GM23338 (cell line): ENCODE measurements around the gene ZNF226. TPM values are rescaled to one million over a fixed set of nuclear protein-coding genes. Genes with fewer than 3 reads are reported as not detected.

Source experiments
- ATAC-seq: fragments of 200-7000 bp; cut with Tn5 transposase; 3 replicates; pipeline ENCODE4 v1.9.1; 2020
- DNase-seq: peaks from one replicate; pipeline ENCODE4 v3.0.0-alpha.2; 2015; ENCODE audit warnings: low spot score
- H2AFZ ChIP-seq: fragments of 200-600 bp; sonication (generic); 2 replicates; pipeline ENCODE4 v1.8.0; 2016; ENCODE audit warnings: antibody characterized with exemption, mild to moderate bottlenecking, moderate library complexity
- H3F3A ChIP-seq: fragments of 200-600 bp; sonication (generic); replicated peaks from 2 replicates; pipeline ENCODE4 v1.8.0; 2017; ENCODE audit warnings: antibody characterized with exemption, mixed run types, low read depth
- H3K27ac ChIP-seq: fragments of 200-600 bp; sonication (generic); 2 replicates; pipeline ENCODE4 v1.6.1; 2016; ENCODE audit warnings: low read depth
- H3K27me3 ChIP-seq: fragments of 200-600 bp; sonication (generic); 2 replicates; pipeline ENCODE4 v1.8.0; 2016; ENCODE audit warnings: mild to moderate bottlenecking, mixed run types, moderate library complexity; ENCODE audit not compliant: insufficient read depth
- H3K36me3 ChIP-seq: fragments of 200-600 bp; sonication (generic); 2 replicates; pipeline ENCODE4 v1.8.0; 2016; ENCODE audit warnings: mild to moderate bottlenecking; ENCODE audit not compliant: insufficient read depth
- H3K4me1 ChIP-seq: fragments of 200-600 bp; sonication (generic); 2 replicates; pipeline ENCODE4 v1.8.0; 2016; ENCODE audit warnings: mild to moderate bottlenecking, moderate library complexity; ENCODE audit not compliant: insufficient read depth
- H3K4me2 ChIP-seq: fragments of 200-600 bp; sonication (generic); 2 replicates; pipeline ENCODE4 v1.7.1; 2017; ENCODE audit warnings: mixed run types
- H3K4me3 ChIP-seq: fragments of 200-600 bp; sonication (generic); 2 replicates; pipeline ENCODE4 v1.6.1; 2016; ENCODE audit warnings: mixed run types
- H3K79me2 ChIP-seq: fragments of 200-600 bp; sonication (generic); replicated peaks from 2 replicates; pipeline ENCODE4 v1.8.0; 2017; ENCODE audit warnings: mild to moderate bottlenecking; ENCODE audit not compliant: insufficient read depth
- H3K9me2 ChIP-seq: fragments of 200-600 bp; sonication (generic); 2 replicates; pipeline ENCODE4 v1.8.0; 2017; ENCODE audit not compliant: insufficient read depth
- H4K20me1 ChIP-seq: fragments of 200-600 bp; sonication (generic); replicated peaks from 2 replicates; pipeline ENCODE4 v1.8.0; 2017; ENCODE audit warnings: mild to moderate bottlenecking; ENCODE audit not compliant: insufficient read depth
- H3K27ac Mint-ChIP-seq: 2 replicates; pipeline ENCODE4 v1.8.0; 2020; ENCODE audit warnings: inconsistent platforms, mild to moderate bottlenecking, moderate library complexity, mixed read lengths
- H3K27me3 Mint-ChIP-seq: 3 replicates; pipeline ENCODE4 v1.8.0; 2022; ENCODE audit warnings: low read depth, mild to moderate bottlenecking, moderate library complexity, mixed read lengths, inconsistent platforms; ENCODE audit not compliant: insufficient read depth, poor library complexity
- H3K36me3 Mint-ChIP-seq: 3 replicates; pipeline ENCODE4 v1.8.0; 2021; ENCODE audit warnings: low read depth, mild to moderate bottlenecking, inconsistent platforms, moderate library complexity, mixed read lengths
- H3K4me1 Mint-ChIP-seq: 3 replicates; pipeline ENCODE4 v1.8.0; 2020; ENCODE audit warnings: mild to moderate bottlenecking, inconsistent platforms, mixed read lengths
- H3K4me3 Mint-ChIP-seq: 3 replicates; pipeline ENCODE4 v1.8.0; 2021; ENCODE audit warnings: moderate library complexity, mild to moderate bottlenecking, inconsistent platforms, mixed read lengths
- H3K9me3 Mint-ChIP-seq: 3 replicates; pipeline ENCODE4 v1.8.0; 2020; ENCODE audit warnings: moderate library complexity, mild to moderate bottlenecking, inconsistent platforms, mixed read lengths
- CREB1 ChIP-seq: fragments of 250-450 bp; sonication (Bioruptor Pico); IDR thresholded peaks from 2 replicates; pipeline ENCODE4 v1.5.0; 2020; ENCODE audit warnings: low read depth, mild to moderate bottlenecking, moderate library complexity
- EZH2 ChIP-seq: fragments of 200-600 bp; sonication (generic); IDR thresholded peaks from one replicate; pipeline ENCODE4 v1.8.0; 2017; ENCODE audit warnings: antibody characterized with exemption, mild to moderate bottlenecking, low read depth; ENCODE audit not compliant: unreplicated experiment
- JUNB ChIP-seq: IDR thresholded peaks from one replicate; pipeline ENCODE4 v1.6.1; 2016; ENCODE audit warnings: antibody characterized with exemption; ENCODE audit not compliant: unreplicated experiment
- NANOG ChIP-seq: IDR thresholded peaks from 2 replicates; pipeline ENCODE4 v1.6.1; 2016; ENCODE audit warnings: antibody characterized with exemption, borderline replicate concordance
- POLR2AphosphoS5 ChIP-seq: IDR thresholded peaks from 2 replicates; pipeline ENCODE4 v1.6.1; 2016; ENCODE audit warnings: antibody characterized with exemption, low read depth
- ZNF114 ChIP-seq: fragments of 250-450 bp; sonication (Bioruptor Pico); IDR thresholded peaks from 2 replicates; pipeline ENCODE4 v1.5.0; 2020; ENCODE audit warnings: mild to moderate bottlenecking, moderate library complexity
- ZNF331 ChIP-seq: fragments of 250-450 bp; sonication (Bioruptor Pico); IDR thresholded peaks from 2 replicates; pipeline ENCODE4 v1.5.0; 2020; ENCODE audit warnings: low read depth, mild to moderate bottlenecking, moderate library complexity
- polyA plus RNA-seq: library from polyadenylated mRNA; unstranded; fragments of >200 nt; fragmentation: Nextera tagmentation; extraction: Ambion mirVana; gene quantifications from 2 replicates; pipeline ENCODE4 v1.2.1, GENCODE V29; 2016
- total RNA-seq: library from RNA; depleted of rRNA; stranded (reverse); fragments of >200 nt; shearing (Covaris generic); gene quantifications from 2 replicates; pipeline ENCODE4 v1.2.3, GENCODE V29; 2014
- TF ChIP-seq, protein P1 (sequence below): IDR thresholded peaks from 2 replicates; pipeline ENCODE4 v1.6.1; 2016; ENCODE audit warnings: antibody characterized with exemption
- TF ChIP-seq, protein P2 (sequence below): fragments of 250-450 bp; sonication (Bioruptor Pico); IDR thresholded peaks from 2 replicates; pipeline ENCODE4 v1.5.0; 2020; ENCODE audit warnings: mild to moderate bottlenecking, moderate library complexity

Gene ZNF226
- total and polyA plus RNA-seq, 2 experiments from 2014 or later: 10.5 to 11.7 TPM

DNA sequence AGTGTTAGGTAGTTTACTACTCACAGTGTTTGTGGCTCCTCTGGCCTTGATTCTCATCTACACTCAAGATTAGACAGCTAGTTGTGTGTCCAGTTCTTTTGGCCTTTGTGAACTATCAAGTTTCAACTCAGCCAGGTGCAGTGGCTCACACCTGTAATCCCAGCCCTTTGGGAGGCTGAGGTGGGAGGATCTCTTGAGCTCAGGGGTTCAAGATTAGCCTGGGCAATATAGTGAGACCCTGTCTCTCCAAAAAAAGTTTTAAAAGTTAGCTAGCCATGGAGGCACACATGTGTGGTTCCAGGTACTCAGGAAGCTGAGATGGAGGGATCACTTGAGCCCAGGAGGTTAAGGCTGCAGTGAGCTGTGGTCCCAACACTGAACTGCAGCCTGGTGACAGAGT, 16.1 kb downstream of the ZNF226 start:
- H3F3A ChIP-seq: no peaks in the 10 kb centered on the region
- Mint-ChIP-seq H3K27ac (no peak overlapping the region), H3K4me3 (no peak overlapping the region), H3K27me3 (peaks cover 2% of the 10 kb centered on the region), H3K36me3 (peaks cover 28% of the 10 kb centered on the region), H3K4me1 (no peaks in the 10 kb centered on the region), H3K9me3 (peaks cover 58% of the 10 kb centered on the region)
- H4K20me1 ChIP-seq: no peaks in the 10 kb centered on the region
- H3K79me2 ChIP-seq: no peaks in the 10 kb centered on the region
- H3K4me3 ChIP-seq: no peak overlapping the region
- no peak for TF ChIP-seq JUNB
- TF ChIP-seq, protein P1, sequence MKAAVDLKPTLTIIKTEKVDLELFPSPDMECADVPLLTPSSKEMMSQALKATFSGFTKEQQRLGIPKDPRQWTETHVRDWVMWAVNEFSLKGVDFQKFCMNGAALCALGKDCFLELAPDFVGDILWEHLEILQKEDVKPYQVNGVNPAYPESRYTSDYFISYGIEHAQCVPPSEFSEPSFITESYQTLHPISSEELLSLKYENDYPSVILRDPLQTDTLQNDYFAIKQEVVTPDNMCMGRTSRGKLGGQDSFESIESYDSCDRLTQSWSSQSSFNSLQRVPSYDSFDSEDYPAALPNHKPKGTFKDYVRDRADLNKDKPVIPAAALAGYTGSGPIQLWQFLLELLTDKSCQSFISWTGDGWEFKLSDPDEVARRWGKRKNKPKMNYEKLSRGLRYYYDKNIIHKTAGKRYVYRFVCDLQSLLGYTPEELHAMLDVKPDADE: no peak
- TF ChIP-seq, protein P2, sequence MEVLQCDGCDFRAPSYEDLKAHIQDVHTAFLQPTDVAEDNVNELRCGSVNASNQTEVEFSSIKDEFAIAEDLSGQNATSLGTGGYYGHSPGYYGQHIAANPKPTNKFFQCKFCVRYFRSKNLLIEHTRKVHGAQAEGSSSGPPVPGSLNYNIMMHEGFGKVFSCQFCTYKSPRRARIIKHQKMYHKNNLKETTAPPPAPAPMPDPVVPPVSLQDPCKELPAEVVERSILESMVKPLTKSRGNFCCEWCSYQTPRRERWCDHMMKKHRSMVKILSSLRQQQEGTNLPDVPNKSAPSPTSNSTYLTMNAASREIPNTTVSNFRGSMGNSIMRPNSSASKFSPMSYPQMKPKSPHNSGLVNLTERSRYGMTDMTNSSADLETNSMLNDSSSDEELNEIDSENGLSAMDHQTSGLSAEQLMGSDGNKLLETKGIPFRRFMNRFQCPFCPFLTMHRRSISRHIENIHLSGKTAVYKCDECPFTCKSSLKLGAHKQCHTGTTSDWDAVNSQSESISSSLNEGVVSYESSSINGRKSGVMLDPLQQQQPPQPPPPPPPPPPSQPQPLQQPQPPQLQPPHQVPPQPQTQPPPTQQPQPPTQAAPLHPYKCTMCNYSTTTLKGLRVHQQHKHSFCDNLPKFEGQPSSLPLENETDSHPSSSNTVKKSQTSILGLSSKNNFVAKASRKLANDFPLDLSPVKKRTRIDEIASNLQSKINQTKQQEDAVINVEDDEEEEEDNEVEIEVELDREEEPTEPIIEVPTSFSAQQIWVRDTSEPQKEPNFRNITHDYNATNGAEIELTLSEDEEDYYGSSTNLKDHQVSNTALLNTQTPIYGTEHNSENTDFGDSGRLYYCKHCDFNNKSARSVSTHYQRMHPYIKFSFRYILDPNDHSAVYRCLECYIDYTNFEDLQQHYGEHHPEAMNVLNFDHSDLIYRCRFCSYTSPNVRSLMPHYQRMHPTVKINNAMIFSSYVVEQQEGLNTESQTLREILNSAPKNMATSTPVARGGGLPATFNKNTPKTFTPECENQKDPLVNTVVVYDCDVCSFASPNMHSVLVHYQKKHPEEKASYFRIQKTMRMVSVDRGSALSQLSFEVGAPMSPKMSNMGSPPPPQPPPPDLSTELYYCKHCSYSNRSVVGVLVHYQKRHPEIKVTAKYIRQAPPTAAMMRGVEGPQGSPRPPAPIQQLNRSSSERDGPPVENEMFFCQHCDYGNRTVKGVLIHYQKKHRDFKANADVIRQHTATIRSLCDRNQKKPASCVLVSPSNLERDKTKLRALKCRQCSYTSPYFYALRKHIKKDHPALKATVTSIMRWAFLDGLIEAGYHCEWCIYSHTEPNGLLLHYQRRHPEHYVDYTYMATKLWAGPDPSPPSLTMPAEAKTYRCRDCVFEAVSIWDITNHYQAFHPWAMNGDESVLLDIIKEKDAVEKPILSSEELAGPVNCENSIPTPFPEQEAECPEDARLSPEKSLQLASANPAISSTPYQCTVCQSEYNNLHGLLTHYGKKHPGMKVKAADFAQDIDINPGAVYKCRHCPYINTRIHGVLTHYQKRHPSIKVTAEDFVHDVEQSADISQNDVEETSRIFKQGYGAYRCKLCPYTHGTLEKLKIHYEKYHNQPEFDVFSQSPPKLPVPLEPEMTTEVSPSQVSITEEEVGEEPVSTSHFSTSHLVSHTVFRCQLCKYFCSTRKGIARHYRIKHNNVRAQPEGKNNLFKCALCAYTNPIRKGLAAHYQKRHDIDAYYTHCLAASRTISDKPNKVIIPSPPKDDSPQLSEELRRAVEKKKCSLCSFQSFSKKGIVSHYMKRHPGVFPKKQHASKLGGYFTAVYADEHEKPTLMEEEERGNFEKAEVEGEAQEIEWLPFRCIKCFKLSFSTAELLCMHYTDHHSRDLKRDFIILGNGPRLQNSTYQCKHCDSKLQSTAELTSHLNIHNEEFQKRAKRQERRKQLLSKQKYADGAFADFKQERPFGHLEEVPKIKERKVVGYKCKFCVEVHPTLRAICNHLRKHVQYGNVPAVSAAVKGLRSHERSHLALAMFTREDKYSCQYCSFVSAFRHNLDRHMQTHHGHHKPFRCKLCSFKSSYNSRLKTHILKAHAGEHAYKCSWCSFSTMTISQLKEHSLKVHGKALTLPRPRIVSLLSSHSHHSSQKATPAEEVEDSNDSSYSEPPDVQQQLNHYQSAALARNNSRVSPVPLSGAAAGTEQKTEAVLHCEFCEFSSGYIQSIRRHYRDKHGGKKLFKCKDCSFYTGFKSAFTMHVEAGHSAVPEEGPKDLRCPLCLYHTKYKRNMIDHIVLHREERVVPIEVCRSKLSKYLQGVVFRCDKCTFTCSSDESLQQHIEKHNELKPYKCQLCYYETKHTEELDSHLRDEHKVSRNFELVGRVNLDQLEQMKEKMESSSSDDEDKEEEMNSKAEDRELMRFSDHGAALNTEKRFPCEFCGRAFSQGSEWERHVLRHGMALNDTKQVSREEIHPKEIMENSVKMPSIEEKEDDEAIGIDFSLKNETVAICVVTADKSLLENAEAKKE (CRISPR knock-in tag): no peak
- TF ChIP-seq NANOG: no peak
- TF ChIP-seq ZNF331 (CRISPR knock-in tag): no peak
- no peak for TF ChIP-seq POLR2AphosphoS5
- no peak for TF ChIP-seq EZH2
- TF ChIP-seq ZNF114 (CRISPR knock-in tag): no peak
- no peak for TF ChIP-seq CREB1
- H3K4me2 ChIP-seq: no peak overlapping the region
- ATAC-seq (no peak), DNase-seq (no peak)
- H3K27me3 ChIP-seq: no peaks in the 10 kb centered on the region
- peaks cover 19% of the 10 kb centered on the region for H3K36me3 ChIP-seq
- H3K4me1 ChIP-seq: no peaks in the 10 kb centered on the region
- H3K9me2 ChIP-seq: no peaks in the 10 kb centered on the region
- no peak overlapping the region for H3K27ac ChIP-seq
- H2AFZ ChIP-seq: no peak overlapping the region
